NCI-H460 (cell line): ENCODE measurements around the gene SPTBN1. TPM values are rescaled to one million over a fixed set of nuclear protein-coding genes. Genes with fewer than 3 reads are reported as not detected.
A peak's percentile ranks its signal among the peaks of the same experiment; 100 is the strongest.
"Not testable (repeated sequence)": the region's sequence is repeated elsewhere in the genome, so short reads cannot be mapped to it uniquely, and the experiment has no call there.

Experiments
- DNase-seq: peaks from one replicate; pipeline ENCODE4 v3.0.0-alpha.2; 2016; ENCODE audit warnings: low read depth; ENCODE audit errors: extremely low read depth
- total RNA-seq: library from RNA; depleted of rRNA; stranded (reverse); fragments of >200 nt; shearing (Covaris generic); gene quantifications from 2 replicates; pipeline ENCODE4 v1.2.3, GENCODE V29; 2014

SPTBN1 gene
- total RNA-seq, 1 experiment from 2014 or later, result 266 TPM

DNA sequence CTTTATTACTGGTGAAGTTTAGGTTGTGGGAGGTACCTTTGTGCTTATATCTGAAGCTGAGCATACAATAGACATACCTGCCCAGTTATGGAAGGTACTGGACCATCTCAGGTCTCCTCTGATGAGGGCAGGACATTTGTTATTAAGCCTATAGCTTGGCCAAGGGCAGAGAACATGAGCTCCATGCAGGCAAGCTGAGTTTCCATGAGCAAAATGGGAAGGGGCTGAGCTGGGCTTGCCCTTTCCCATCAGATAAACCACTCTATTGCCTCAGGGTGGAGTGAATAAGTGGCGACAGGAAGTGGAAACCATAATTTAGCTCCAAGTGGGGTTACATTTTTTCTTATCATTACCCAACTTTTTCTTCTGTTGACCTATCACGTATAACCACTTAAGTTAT lies 227.5 kb downstream of the SPTBN1 start:
- no peak for DNase-seq

DNA sequence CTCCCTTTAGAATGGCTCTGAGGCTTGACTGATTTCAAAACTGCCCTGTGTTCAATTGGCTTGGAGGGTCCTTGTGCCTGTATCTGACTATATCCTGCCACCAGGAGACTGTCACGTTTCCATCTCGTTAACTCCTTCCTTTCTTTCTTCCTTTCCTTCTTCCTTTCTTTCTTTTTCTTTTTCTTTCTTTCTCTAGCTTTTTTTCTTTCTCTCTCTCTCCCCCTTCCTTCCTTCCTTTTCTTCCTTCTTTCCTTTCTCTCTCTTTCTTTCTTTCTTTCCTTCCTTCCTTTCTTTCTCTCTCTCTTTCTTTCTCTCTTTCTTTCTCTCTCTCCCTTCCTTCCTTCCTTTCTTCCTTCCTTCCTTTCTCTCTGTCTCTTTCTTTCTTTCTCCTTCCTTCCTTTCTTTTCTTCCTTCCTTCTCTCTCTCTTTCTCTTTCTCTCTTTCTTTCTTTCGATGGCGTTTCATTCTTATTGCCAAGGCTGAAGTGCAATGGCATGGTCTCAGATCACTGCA lies 229.2 kb downstream of the SPTBN1 start:
- no peak for DNase-seq

DNA sequence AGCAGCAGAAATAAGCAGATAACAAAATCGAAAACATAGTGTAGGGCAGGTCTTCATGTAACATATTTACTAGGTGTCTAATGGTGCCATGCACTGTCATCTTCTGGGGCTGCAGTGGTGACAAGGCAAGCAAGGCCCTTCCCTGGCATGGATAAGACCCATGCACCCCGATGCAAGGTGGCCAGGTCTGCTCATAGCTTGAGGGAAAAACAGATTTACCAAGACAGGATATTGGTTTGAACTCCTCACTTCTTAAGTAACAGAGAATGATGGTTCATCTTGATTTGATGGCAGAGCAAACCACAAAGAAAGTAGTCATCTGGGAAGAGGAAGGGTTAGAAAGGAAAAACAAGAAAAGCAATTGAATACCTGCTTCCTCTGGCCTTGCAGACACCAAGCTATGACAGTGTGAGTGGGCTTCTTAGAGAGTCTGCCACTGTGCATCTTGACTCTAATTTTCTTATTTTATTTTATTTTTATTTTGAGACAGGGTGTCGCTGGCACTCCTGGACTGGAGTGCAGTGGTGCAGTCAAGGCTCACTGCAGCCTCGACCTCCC lies 231.5 kb downstream of the SPTBN1 start:
- DNase-seq, result no peak

DNA sequence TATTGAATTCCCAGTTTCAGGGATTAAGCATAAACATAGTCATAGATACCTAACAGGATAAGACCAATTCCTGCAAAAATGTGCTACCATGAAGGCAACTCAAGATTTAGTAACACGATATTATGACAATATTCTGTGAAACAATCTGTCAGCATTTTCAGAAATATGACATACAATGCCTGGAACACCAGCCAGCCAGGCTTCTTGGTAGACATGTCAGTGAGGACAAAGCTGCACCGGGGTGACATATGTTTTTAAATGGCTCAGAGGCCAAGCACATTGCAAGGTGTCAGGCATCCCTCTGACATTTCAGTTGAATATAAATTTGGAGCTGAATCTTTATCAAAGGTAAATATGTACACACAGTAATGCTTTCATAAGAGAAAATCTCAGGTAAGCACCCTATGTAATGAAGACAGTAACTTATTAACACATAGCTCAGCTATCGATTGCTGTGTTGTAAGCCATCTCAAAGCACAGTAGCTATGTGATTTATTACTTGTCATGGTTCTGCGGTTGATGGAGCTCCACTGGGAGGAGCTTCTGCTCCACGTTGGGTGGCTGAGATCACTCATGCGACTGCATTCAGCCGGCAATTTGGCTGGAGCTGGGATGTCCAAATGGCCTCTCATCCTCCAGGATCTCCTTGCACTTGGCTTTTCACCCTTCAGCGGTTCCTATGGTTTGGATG lies 235.5 kb downstream of the SPTBN1 start:
- no peak for DNase-seq

DNA sequence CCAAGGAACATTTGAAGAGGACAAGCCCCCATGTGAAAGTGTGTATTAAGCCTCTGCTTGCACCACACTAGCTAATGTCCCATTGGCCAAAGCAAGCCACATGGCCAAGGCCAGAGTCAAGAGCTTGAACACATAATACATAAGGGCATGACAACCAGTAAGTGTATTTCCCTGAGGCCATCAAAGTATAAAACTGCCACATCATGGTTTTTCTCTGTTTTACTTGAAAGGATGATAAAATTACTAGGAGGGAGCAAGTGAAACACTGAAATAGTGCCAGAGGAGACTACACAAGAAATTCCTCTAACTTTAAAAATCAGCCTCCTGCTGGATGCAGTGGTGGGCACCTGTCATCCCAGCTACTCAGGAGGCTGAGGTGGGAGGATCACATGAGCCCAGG lies 236.4 kb downstream of the SPTBN1 start:
- no peak for DNase-seq

DNA sequence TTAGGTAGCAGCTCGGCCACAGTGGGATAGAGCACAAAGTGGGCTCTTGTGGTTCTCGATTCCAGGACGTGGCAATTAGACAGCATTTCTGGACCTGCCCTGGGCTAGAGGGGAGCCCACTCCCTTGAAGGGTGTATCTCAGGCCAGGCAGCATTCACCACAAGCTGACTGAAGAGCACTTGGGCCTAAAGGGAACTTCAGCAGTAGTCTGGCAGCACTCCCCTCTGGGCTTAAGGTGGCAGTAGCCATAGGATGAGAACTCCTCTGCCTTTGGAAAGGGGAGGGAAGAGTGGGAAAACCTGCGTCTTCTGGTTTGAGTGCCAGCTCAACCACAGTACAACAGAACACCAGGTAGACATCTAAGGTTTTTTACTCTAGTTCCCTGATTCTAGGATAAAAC lies 239.3 kb downstream of the SPTBN1 start:
- DNase-seq, result no peak

DNA sequence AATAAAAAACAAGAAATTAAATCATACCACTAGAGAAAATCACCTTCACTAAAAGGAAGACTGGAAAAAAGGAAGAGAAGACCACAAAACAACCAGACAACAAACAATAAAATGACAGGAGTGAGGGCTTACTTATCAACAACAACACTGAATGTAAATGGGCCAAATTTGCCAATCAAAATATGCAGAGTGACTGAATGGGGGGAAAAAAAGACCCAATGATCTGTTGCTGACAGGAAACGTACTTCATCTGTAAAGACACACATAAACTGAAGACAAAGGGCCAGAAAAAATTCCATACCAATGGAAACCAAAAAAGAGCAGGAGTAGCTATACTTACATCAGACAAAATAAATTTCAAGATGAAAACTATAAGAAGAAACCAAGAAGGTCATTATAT lies 241.8 kb downstream of the SPTBN1 start:
- no peak for DNase-seq

DNA sequence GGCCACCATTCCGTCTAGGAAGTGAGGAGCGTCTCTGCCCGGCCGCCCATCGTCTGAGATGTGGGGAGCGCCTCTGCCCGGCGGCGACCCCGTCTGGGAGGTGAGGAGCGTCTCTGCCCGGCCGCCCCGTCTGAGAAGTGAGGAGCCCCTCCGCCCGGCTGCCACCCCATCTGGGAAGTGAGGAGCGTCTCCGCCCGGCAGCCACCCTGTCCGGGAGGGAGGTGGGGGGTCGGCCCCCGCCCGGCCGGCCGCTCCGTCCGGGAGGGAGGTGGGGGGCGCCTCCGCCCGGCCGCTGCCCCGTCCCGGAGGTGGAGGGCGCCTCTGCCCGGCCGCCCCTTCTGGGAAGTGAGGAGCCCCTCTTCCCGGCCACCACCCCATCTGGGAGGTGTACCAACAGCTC lies 242.8 kb downstream of the SPTBN1 start:
- DNase-seq, result not testable (repeated sequence)

DNA sequence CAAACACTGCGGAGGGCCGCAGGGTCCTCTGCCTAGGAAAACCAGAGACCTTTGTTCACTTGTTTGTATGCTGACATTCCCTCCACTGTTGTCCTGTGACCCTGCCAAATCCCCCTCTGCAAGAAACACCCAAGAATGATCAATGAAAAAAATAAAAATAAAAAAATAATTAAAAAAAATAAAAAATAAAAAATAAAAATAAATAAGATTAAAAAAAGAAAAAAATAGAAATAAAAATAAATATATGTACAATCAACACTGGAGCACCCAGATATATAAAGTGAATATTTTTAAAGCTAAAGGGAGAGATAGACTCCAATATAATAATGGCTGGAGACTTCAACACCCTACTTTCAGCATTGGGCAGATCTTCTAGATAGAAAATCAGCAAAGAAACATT lies 243.5 kb downstream of the SPTBN1 start:
- no peak for DNase-seq

DNA sequence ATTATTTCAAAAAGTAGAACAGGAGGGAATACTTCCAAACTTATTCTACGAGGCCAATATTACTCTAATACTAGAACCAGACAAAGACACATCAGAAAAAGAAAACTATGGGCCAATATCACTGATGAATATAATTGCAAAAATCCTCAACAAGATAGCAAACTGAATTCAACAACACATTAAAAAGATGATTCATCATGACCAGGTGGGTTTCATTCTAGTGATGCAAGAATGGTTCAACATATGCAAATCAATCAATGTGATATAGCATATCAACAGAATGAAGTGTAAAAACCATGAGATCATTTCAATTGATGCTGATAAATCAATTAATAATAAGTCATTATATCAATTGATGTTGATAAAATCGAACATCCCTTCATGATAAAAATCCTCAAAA lies 244.9 kb downstream of the SPTBN1 start:
- DNase-seq, result no peak

DNA sequence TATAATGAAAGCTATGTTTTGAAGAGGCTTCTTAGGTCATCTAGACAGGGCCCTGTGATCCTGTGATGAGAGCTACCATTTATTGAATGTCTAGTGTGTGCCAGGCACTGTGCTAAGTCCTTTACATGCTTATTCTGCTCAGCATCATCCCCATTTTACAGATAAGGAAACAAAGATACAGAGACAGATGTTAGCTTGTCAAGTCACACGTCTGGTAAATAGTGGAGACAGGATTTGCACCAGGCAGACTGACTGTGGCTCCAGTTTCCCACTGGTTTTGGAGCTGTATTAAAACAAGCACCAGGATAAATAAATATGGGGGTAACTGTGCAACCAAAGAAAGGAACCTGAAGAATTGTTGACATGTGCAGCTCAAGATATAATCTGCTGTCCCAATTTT lies 248.1 kb downstream of the SPTBN1 start:
- DNase-seq, result no peak

DNA sequence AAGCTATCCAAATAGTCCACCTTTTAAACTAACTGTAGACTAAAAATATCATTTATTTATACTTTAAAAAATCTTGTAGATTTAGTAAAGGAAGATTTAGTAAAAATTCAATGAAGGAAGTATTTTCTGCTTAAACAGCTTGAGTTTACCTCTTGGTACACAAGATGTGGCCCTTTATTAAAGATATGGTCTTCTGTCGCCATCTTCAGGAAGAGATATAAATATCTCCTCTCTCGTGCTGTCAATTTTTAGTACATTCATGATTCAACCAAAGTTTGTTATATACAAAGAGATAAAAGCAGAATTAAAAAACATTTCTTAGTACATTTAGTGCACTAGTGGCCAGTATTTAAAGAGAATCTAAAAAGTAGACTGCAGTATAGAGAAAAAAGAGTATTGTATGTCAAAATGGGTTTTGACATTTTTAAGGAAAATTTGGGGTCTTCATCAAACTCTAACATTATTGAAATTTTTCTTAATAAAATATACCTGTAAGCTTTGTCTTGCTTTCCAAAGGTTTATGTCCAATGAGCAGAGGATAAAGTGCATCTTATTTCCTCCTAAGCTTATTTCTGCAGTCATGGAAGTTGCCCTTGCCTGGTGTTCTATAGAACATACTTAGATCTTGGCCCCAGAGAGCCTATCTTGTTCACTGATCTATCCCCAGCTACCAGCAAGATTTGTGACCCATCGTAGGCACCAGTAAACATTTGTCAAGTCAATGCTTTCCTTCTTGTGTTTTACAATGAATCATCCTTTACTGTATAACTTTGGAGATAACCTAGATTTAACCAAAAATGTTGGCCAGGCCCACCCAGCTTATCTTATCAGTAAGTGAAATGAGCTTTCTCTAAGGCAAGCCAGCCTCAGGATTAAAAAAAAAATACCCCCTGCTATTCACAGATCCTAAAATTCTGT lies 248.8 kb downstream of the SPTBN1 start:
- DNase-seq, result peak; percentile 73

DNA sequence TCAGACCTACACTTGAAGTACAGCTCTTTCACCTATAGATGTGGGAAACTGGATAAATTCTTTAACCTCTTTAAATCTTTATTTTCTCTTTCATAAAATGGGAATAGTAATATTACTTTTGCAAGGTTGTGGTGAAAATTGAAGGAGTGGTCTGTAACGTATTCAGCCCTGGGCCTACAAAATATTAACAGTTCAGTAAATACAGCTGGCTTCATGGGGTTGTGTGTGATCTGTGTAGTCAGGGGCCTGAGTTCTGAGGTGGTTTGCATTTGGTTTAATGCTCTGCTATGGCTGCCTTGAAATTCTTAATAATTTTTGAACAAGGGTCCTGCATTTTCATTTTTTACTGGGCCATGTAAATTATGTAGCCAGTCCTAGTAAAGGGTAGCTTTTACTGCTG lies 250.5 kb downstream of the SPTBN1 start:
- DNase-seq, result no peak

DNA sequence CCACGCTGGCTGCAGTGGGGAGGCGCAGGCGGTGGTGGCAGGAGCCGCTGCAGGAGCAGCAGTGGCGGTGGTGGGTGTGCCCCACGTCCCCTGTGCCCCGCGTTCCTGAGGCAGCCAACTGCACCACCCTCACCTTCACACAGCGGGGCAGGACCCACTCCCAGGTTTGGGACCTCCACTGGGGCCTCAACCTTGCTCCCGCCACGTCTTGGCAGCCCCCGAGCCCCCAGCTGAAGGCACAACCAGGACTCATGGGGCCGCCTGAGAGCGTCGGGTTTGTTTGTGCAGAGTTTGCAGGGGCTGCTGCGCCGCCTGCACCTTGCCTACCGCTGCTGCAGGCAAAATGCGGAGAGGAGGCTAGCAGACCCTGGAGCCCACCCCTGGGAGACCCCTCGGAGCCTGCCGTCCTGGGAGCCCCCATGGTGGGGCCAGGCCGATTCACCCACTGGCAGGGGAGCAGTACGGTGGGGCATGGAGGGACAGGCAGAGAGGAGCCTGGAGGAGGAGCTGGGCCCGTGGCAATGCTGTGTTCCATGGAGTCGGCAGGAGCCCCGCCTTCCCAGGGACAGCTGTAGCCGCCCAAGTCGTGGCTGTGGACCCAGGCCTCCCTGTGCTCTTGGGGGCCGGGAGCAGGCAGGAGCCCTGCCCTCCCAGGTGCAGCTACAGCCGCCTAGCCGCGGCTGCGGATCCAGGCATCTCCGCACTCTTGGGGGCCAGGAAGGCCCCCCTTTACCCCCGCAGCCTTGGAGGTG lies 252.6 kb downstream of the SPTBN1 start:
- DNase-seq, result no peak

DNA sequence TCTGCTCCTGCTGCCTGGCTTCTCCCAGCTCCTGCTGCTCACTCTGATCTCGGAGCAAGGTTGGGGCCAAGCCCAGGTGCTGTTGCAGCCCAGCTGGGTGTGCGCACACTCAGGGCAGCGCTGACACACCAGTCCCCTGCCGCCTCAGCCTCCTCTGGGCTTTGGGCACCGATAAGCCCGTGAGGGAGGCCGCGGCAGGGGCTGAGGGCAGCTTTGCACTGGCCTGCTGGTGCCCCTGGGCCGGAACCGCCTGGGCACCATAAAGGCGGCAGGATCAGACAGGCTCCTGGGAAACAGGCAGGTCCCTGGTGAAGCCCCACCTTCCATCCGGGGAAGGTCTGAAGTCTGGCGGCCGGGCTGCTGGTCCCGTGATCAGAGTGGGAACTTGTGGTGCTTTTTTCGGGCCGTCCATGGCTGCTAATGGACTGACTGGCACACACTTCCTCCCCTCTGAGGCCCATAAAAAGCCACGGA lies 253.2 kb downstream of the SPTBN1 start:
- no peak for DNase-seq

DNA sequence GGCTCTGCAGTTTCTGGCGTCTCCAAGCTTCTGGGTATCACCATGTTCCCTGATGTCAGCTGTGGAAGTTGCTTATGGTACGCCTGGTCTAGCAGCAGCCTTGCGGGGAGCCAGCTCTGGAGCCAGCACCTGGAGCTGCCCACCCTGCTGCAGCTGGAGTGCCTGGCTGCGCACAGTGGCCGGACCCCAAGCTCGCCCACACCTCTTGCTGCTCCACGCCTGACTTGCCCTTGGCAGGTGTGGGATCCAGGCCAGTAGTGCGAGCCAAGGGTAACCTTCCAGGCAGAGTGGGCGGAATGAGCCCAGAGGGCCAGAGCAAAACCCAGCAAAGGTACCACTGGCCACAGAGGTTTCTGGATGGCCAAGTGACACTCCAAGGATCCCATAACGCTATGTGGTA lies 254.1 kb downstream of the SPTBN1 start:
- DNase-seq, result no peak

DNA sequence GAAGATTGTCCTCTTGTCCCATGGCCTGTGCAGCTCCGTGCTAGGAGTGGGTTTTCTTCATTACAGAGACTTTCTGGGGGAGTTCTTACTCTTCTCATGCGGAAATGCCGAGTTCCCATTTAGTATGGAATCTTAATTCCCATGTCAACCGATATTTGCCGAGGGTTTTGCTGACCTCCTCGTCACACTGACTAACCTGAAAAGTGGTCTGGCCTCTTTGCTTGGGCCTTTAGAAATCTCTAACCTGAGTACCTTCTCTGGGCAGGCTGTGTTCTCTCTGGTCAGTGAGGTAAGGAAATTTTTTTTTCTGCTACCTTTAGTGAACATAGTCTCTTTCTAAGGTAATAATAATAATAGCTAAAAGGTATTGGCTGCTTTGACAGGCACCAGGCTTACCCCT lies 256.4 kb downstream of the SPTBN1 start:
- DNase-seq, result no peak

DNA sequence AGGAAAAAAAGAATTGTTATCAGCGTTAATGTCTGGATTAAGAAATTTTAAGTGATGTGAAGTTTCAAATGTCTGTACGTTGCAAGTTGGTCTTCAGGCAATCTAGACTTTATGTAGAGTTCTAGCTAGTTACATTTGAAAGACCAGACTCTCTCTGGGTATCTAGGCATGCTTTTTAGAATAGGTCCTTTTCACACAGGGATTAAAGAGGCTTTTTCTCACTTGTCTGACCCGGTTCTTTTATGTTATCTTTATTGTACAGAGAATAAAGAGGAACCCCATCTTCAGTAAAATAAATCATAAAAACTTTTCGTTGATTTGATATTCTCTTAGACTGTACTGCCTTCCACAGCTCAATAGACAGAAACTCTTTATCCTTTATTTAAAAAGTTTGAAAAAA lies 258.9 kb downstream of the SPTBN1 start:
- DNase-seq, result no peak

DNA sequence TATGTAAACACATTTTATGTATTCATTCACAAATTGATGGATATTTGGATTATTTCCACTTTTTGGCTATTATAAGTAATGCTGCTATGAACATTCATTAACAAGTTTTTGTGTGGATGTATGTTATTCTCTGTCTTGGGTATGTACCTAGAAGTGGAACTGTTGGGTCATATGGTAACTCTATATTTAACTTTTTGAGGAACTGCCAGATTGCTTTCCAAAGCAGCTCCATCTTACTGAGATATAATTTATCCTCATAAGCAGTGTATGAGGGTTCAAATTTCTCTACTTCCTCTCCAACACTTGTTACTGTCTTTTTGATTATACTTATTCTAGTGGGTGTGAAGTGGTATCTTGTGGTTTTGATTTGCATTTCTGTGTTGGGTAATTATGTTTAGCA lies 260.2 kb downstream of the SPTBN1 start:
- no peak for DNase-seq

DNA sequence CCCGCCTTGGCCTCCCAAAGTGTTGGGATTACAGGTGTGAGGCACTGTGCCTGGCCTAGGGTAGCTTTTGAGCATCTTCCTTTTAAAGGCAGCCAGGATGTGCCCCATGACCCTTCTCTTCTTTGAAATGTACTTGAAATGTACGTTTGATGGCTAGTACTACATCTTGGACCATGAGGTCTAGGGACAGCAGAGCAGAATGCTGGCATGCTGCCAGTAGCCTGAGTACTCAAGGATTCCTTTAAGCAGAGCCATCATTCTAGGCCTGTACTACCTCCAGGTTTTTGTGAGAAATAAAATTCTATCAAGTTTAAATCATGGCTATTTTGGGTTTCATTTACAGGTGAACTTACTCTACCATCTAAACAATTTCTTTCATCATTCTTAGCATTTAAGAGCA lies 264.4 kb downstream of the SPTBN1 start:
- DNase-seq, result no peak
